ENCODE data around the gene TRPV5.
"Not testable (repeated sequence)": the region's sequence is repeated elsewhere in the genome, so short reads cannot be mapped to it uniquely, and the experiment has no call there.

Gene TRPV5

GRCh38 chr7:142933624-142934023 is at the start of gene TRPV5:
Gene TRPV5, minus strand, starts transcription at chr7:142933746. Its CDS starts 287 bp downstream, at chr7:142933459.
- no peak for DNase-seq (ENCODE audit: low read depth in 1 of 2, low spot score in 1 of 2)

DNA sequence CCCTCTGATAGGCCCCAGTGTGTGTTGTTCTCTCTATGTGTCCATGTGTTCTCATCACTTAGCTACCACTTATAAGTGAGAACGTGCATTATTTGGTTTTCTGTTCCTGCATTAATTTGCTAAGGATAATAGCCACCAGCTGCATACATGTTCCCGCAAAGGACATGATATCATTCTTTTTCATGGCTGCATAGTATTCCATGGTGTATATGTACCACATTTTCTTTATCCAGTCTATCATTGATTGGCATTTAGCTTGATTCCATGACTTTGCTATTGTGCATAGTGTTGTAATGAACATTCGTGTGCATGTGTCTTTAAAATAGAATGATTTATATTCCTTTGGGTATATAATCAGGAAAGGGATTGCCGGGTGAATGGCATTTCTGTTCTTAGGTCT is 44.9 kb upstream of the TRPV5 start:
- DNase-seq (ENCODE audit: low read depth in 1 of 2, low spot score in 1 of 2) = not testable (repeated sequence)

DNA sequence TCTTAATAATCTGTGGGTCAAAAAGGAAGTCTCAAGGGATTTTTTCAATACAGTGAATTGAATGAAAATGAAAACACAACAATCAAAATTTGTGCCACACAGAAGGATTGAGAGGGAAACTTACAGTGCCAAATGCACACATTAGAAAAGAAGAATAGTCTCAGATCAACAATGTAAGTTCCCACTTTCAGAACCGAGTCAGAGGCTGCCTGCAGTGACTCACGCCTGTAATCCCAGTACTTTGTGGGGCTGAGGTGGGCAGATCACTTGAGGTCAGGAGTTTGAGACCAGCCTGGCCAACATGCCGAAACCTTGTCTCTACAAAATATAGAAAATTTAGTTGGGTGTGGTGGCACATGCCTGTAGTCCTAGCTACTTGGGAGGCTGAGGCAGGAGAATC is 41.1 kb upstream of the TRPV5 start:
- DNase-seq (ENCODE audit: low read depth in 1 of 2, low spot score in 1 of 2) = no peak

- no peak for DNase-seq (ENCODE audit: low read depth in 1 of 2, low spot score in 1 of 2)
Observed at GRCh38 chr7:142969183-142969582, 35.6 kb upstream of the TRPV5 start.

- no peak for DNase-seq (ENCODE audit: low read depth in 1 of 2, low spot score in 1 of 2)
Observed at GRCh38 chr7:142968229-142968628, 34.7 kb upstream of the TRPV5 start.

GRCh38 chr7:142964502-142965246 is 31.1 kb upstream of the TRPV5 start:
- DNase-seq (ENCODE audit: low read depth in 1 of 2, low spot score in 1 of 2) = no peak

DNA sequence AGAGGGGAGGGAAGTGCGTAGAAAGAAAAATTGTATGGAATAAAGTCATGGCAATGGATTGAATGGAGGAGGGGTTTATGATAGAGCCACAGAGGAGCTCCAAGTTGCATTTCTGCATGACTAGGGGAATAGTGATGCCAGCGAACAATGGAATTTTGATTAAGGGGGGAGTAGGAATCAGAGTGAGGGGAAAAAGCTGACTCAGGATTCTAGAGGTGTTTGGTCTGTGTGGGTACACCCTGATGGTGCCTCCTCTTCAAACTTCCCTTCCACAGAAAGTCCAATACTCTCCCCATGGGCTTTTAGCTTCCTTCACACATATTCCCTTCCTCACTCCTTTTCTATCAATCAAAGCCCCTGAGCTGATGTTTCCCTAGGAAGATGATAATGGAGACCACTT is 30.4 kb upstream of the TRPV5 start:
- no peak for DNase-seq (ENCODE audit: low read depth in 1 of 2, low spot score in 1 of 2)

- no peak for DNase-seq (ENCODE audit: low read depth in 1 of 2, low spot score in 1 of 2)
Observed at GRCh38 chr7:142962991-142963390, 29.4 kb upstream of the TRPV5 start.

- no peak for DNase-seq (ENCODE audit: low read depth in 1 of 2, low spot score in 1 of 2)
Observed at GRCh38 chr7:142961973-142962926, 28.7 kb upstream of the TRPV5 start, which contains the start of gene KEL. Gene KEL, minus strand, starts transcription at chr7:142962363. Its CDS starts 157 bp downstream, at chr7:142962206.

DNA sequence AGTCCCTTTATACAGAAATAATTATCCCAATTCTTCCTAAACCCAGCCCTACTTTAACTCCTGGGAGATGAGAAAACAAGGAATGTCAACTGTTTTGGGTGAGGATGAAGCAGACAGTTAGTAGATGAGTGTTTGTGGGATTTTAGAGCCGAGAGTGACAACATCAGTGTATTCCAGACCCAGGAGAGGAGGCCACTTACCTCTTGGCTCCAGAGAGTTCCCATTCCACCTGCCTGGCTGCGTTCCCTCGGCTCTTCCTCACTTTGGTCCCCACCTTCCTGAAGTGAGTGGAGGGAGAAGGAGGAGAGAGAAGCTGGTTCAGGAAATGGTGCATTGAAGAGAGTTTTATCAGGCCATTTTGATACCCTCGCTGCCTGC is 28.0 kb upstream of the TRPV5 start:
- DNase-seq (ENCODE audit: low read depth in 1 of 2, low spot score in 1 of 2) = no peak

GRCh38 chr7:142960955-142961512 is 27.5 kb upstream of the TRPV5 start:
- no peak for DNase-seq (ENCODE audit: low read depth in 1 of 2, low spot score in 1 of 2)

GRCh38 chr7:142959202-142959601 is 25.7 kb upstream of the TRPV5 start:
- DNase-seq (ENCODE audit: low read depth in 1 of 2, low spot score in 1 of 2) = no peak

- no peak for DNase-seq (ENCODE audit: low read depth in 1 of 2, low spot score in 1 of 2)
Observed at GRCh38 chr7:142957723-142958122, 24.2 kb upstream of the TRPV5 start.

DNA sequence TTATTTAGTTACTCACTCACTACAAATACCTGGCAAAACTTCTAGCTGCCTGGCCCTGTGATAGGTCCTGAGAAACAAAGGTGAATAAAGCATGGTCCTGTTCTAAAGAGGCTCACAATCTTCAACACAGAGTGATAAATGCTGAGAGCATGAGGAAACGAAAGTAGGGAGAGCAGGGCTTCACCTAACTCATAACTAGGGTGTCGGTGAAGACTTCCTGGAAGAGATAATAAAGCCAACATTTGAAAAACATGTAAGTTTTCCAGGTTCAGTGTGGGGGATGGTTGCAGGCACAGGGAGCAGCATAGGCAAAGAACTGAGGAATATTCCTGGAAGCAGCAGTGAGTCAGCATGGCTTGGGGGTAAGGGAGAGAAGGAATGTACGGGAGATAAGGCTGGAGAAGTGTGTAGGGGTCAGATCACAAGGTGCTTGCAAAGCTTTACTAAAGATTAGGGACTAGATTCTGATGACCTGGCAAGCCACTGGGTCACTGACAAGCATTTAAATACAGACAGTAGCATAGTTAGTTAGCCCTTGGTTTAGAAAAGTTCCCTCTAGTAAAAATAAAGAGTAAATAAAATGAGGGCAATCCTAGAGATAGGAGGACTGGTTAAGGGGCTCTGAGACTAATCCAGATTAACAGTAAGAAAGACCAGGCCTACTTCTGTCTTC is 23.5 kb upstream of the TRPV5 start:
- DNase-seq (ENCODE audit: low read depth in 1 of 2, low spot score in 1 of 2) = no peak

DNA sequence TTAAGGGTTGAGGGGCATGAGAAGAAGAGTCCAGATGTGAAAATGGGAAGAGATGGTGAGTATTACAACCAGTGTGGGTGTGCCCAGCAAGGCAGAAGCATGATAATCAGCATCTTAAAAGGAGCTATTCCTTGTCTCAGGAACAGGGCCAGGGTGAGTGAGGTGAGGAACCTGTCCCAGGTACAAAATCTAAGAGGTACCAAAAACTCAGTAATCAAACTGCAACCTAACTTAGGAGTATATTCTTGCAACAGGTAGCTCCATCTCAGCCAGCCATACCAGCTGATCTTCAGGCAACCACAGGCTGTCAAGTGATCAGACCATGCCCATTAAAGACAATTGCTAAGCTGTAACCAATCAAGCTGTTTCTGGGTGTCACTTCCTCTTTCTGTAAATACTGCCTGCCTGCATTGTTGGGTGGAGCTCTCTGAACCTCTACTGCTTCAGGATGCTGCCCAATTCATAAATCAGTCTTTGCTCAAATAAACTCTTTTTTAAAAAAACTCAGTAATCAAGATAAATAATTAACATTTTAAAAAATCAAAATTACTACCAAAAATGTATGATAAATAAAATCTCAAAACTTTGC is 21.2 kb upstream of the TRPV5 start:
- DNase-seq (ENCODE audit: low read depth in 1 of 2, low spot score in 1 of 2) = no peak

GRCh38 chr7:142950235-142950634 is 16.7 kb upstream of the TRPV5 start:
- no peak for DNase-seq (ENCODE audit: low read depth in 1 of 2, low spot score in 1 of 2)

- DNase-seq (ENCODE audit: low read depth in 1 of 2, low spot score in 1 of 2) = no peak
Observed at GRCh38 chr7:142948603-142949002, 15.1 kb upstream of the TRPV5 start.

GRCh38 chr7:142945001-142945400 is 11.5 kb upstream of the TRPV5 start:
- no peak for DNase-seq (ENCODE audit: low read depth in 1 of 2, low spot score in 1 of 2)

DNA sequence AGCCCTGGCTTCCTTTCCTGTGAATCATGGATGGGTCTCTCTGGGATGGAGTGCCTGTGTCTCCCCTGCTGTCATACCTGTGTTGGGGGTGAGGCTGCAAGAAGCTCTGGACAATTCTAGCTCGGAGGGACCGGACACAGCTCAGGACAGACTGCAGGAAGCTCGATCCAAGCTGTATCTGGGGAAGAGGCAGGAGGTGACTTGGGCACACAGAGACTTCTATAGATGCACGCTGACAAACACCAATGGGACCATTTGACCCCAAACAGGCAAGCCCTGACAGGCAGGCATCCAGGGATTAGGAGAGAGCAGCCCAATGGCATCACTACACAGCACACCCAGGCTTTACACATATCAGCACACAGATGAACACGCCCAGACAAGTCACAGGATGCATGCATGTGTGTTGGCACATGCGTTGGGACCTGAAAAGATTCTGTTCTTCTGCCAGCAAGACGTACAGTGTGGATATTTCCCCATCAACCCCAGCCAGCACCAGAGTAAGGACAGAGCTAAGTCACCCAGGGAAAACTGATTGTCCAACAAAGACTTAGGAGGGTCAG is 10.2 kb upstream of the TRPV5 start:
- no peak for DNase-seq (ENCODE audit: low read depth in 1 of 2, low spot score in 1 of 2)

DNA sequence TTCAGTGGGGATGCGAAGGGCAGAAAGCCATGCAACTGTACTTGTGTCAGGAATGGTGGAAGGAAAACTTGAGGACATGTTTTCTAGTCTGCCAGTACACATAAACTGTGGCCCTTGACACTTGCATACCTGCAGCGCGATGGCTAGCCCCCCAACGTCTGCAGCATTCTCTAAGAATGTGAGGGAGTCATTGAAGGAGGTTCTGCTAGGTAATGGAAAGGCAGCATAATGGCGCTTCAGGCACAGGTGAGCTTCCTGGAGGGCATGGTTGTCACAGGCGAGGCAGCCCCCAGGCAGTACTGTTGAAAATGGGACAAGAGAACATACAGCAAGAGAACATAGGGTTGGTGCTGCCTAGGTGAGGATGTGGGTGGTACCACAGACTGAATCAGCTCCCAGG is 9.2 kb upstream of the TRPV5 start:
- no peak for DNase-seq (ENCODE audit: low read depth in 1 of 2, low spot score in 1 of 2)

GRCh38 chr7:142941541-142941940 is 8.0 kb upstream of the TRPV5 start:
- no peak for DNase-seq (ENCODE audit: low read depth in 1 of 2, low spot score in 1 of 2)

Data from activated T-helper 1 cell treated with anti-CD3 and anti-CD28 coated beads, Interleukin-2, amount 50 U/mL, for 16 hours (primary cell).